Sigmoid colon (tissue), 4 donors: ENCODE data around the gene KCNE1.

Experiments
- EP300 ChIP-seq, 4 donors: sonication (generic); formaldehyde crosslinking; IDR thresholded peaks; one replicate each; pipeline ENCODE4 v1.6.1; 2017; ENCODE audit warnings: antibody characterized with exemption in 4 of 4
- POLR2A ChIP-seq, 2 donors: fragments of 450-650 bp; IDR thresholded peaks; one replicate each; pipeline ENCODE4 v1.6.1; 2016; ENCODE audit warnings: antibody characterized with exemption in 2 of 2, mild to moderate bottlenecking in 2 of 2, moderate library complexity in 2 of 2
- POLR2AphosphoS5 ChIP-seq, 4 donors: sonication (generic); formaldehyde crosslinking; IDR thresholded peaks; one replicate each; pipeline ENCODE4 v1.6.1; 2017; ENCODE audit warnings: antibody characterized with exemption in 4 of 4
- TF ChIP-seq, protein P1 (sequence below), 4 experiments: fragments of 450-650 bp in 3 of 4; fragments of 200-600 bp in 1 of 4; IDR thresholded peaks; one replicate each; pipeline ENCODE4 v1.5.1; 2016 to 2019; ENCODE audit warnings: antibody characterized with exemption in 4 of 4, mild to moderate bottlenecking in 3 of 4, moderate library complexity in 2 of 4

DNA sequence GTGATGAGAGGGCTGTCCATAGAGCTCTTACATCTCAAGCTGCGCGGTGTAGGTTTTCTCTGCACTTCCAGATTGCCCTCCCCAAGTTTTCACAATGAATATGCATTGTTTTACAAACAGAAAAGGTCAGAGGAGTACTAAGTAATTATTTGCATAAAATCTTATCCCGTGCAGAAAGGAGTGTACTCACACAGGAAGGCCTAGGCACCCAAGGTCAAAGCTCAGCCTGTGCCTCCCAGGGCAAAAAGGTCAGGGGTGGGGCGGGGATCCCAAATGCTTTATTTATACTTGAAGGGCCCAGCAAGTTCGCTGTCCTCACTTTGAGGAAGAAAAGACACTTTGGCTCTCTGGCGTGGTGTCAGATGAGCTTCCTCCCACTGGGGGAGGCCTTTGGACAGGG lies 10.3 kb upstream of the KCNE1 start:
- TF ChIP-seq POLR2AphosphoS5 (IDR thresholded peaks at IDR 0.05): no peak
- TF ChIP-seq, protein P1, sequence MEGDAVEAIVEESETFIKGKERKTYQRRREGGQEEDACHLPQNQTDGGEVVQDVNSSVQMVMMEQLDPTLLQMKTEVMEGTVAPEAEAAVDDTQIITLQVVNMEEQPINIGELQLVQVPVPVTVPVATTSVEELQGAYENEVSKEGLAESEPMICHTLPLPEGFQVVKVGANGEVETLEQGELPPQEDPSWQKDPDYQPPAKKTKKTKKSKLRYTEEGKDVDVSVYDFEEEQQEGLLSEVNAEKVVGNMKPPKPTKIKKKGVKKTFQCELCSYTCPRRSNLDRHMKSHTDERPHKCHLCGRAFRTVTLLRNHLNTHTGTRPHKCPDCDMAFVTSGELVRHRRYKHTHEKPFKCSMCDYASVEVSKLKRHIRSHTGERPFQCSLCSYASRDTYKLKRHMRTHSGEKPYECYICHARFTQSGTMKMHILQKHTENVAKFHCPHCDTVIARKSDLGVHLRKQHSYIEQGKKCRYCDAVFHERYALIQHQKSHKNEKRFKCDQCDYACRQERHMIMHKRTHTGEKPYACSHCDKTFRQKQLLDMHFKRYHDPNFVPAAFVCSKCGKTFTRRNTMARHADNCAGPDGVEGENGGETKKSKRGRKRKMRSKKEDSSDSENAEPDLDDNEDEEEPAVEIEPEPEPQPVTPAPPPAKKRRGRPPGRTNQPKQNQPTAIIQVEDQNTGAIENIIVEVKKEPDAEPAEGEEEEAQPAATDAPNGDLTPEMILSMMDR (IDR thresholded peaks at IDR 0.05): no peak
- TF ChIP-seq EP300 (IDR thresholded peaks at IDR 0.05): no peak
- TF ChIP-seq POLR2A (IDR thresholded peaks at IDR 0.05): no peak
